IPS-18c (cell line): ENCODE data around the gene LATS2.

Experiments
- H3K4me3 ChIP-seq: 2 replicates; pipeline ENCODE4 v1.7.0; 2013; ENCODE audit warnings: low read depth, mild to moderate bottlenecking, low read length, moderate library complexity; ENCODE audit not compliant: insufficient read depth
- H3K9me3 ChIP-seq: one replicate; pipeline ENCODE4 v1.6.1; 2013; ENCODE audit warnings: mild to moderate bottlenecking, low read length, moderate library complexity; ENCODE audit not compliant: control insufficient read depth, insufficient read depth

The LATS2 gene

DNA sequence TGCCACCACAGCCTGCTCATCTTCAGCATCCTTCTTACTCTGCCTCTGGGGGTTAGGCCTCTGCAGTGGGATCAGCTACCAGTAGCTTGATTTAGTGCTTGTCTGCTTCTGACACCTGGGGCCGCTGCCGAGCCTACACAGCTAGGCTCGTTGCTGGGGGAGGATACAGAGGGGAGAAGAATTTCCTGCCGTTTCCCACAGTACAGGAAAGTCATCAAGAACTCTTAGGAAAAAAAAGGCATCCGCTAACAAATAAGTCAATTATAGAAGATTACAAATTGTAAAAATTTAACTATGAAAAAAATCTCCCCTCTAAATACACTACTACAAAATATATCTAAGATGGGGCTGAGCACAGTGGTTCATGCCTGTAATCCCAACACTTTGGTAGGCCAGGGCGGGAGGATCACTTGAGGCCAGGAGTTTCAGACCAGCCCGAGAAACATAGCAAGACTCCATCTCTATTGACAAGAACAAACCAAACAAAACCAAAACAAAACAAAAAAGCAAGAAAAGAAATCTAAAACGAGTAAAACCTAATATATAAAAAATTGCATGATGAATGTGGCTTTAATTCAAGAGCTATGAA, 26.7 kb downstream of the LATS2 start:
- Histone ChIP-seq H3K4me3 (no peak overlapping the region), H3K9me3 (no peaks in the 10 kb centered on the region)

DNA sequence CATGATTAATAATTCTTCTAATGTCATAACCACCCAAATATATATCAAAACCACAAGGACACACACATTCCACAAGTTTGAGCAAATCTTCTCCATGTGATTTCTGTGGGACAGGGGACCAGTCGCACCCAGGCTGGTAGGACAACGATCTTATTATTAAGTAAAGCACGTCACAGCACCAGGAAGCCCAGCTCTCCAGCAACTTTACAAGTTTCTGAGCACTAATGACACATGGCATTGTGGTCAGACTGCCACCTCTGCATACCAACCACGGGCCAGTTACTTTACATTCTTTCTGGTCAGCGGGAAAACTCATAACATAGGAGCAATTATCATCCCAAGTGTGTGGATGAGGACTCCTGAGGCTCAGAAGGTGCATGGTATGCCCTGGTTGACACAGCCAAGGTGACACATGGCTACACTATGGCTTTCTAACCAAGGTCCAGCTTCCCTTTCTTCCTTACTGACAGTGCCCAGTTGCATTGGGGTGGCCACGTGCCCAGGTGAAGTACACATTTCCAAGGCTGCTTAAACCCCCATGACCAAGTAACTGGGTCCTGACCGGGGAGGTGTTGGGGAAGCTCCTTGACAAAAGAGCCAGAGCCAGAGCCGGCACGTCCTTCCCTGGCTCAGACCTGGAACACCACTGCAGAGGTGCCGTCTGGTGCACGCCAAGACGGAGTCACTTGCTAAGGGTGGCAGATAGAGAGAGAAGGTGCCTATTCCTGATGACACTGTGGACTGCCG, 27.4 kb downstream of the LATS2 start:
- Histone ChIP-seq H3K9me3 (no peaks in the 10 kb centered on the region), H3K4me3 (no peak overlapping the region)

DNA sequence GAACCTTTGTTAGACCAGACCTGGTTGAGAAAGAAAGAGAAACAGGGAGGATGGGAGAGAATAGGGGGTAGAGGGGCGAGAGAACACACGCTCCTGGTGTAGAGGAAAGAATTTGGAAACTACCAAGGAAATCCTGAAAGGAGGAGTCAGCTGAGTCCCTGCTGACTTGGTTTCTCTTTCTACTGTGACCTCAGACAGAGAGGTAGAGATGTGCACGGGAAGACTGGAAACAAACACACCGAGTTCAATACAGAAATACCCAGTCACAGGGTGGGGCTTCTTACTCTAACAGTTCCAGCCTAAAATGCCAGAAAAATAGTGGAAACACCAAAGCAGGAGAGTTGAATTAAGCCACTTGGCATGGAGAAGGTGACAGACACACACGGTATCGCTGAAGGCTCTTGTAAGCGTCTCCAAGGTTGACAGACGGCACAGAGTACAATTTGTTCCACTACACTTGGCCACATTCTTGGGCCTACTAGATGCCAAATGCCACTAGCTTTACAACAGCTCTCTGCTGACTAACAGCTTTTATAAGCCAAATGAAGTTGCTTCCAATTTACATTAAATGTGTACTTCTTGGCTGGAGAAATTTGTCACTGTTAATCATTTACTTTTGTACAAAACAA, 28.1 kb downstream of the LATS2 start:
- H3K4me3 ChIP-seq: no peak overlapping the region
- no peaks in the 10 kb centered on the region for H3K9me3 ChIP-seq

DNA sequence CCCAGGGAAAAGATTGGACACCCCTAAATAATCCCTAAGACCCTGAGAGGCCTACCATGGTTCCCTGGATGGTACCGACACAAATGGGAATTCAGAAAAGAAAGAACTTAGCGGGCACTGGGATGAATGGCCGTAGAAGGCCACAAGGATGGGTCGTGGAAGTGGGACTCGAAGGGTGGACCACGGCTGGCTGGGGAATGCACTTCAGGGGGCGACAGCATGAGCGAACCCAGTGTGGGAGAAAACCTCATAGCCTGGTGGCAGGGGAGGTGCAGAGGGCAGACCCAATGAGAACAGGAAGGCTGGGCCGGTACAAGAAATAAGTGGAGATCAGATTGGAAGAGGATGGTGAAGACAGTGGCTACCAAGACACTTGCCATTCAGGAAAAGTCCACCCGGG, 28.7 kb downstream of the LATS2 start:
- no peaks in the 10 kb centered on the region for H3K9me3 ChIP-seq

DNA sequence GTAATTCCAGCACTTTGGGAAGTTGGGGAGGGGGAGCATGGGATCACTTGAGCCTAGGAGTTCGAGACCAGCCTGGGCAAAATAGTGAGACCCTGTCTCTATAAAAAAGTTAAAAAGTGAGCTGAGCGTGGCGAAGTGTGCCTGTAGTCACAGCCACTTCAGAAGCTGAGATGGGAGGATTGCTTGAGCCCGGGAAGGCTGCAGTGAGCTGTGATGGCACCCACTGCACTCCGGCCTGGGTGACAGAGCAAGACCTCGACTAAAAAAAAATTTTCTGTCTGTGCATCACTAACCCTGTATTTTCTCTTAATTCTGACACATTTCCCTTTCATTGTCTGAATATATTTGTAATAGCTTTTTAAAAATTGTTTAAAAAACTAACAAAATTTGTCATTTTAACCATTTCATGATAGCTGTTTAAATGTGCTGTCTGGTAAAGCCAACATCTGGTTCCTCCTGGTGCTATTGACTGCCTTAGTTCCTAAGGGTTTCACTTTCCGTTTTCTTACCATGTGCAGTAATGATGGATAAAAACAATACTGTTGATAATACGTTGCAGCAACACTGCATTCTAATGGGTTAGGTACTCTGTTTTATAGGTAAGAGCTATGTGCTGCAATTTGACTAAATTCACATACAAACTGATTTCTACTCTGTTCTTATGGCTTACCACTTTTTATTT, 29.7 kb downstream of the LATS2 start:
- Histone ChIP-seq H3K9me3 (no peaks in the 10 kb centered on the region), H3K4me3 (no peak overlapping the region)

More for the DNA sequence above, 28.7 kb downstream of the LATS2 start:
- H3K4me3 ChIP-seq: no peak overlapping the region

DNA sequence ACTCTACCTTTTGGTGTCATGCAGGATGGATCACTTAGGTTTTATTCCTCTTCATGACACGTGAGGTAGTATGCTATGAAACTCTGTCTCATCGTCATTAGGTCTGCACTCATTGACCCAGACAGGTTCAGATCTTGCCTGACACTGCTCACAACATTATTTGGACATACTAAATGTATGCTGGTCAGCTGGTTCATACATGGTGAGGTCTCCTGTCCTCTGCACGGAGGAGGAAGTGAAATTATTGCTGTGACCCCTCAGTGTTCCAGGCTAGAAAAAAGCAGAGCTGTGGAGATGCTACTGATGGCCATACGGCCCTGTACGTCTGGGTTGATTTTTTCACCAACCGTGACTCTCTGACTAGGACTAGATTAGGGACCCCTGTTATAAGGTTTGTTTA, 35.8 kb downstream of the LATS2 start:
- Histone ChIP-seq H3K4me3 (no peak overlapping the region), H3K9me3 (no peaks in the 10 kb centered on the region)

DNA sequence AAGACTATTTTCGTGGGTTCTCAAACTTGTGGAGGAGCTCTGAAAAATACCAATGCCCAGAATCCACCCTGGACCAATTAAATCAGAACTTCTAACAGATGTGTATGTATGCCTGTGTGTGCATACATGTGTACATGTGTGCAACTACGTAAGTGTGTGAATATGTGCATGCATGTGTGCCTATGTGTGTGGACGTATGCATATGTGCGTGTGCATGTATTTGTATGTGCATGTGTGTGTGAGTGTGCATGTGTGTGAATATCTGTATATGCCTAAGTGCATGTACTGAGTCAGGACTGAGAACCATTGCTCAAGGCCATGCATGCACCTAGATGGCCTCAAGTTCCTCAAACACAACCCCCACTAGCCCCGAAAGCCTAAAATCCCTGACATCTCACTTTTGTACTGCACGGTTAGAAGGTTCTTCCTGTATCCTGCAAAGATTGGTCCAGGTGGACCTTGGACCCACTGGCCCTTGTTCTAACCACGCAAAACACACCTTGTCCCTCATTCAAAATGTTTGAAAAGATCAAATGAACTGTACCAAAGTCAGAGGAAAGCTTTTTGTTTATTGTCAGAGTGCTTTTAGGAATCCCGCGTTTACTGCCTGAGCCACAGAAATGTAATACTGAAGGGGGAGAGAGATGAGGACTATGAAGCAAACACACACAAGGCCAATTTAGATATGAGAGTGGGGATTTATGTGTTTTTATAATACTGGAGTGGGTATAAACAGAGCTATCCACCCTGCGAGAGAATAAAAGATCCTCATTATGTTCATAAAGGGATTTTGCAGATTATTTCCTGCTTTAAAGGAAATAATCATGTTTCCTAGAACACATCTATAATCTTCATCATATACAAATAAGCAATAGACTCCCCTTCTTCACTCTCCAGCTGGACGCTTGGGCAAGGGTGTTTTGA, 39.1 kb downstream of the LATS2 start:
- no peak overlapping the region for H3K4me3 ChIP-seq
- H3K9me3 ChIP-seq: no peaks in the 10 kb centered on the region

DNA sequence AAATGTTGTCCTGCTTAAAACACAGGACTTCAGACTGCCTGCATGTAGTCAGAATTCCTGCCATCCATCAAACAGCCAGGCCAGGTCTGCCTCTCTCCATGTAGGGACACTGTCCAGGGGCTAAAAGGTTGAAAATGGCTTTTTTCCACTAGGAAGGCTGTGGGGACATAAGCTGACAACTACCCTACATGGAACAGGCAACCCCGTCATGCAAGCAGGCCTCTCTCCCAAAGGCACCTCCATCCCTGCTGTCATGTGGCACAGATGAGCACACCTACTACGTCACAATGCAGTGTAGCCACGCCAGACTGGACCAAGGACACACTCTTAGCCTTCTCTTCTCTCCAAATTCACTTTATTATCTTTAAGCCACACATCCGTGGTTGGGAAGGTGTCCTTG, 40.8 kb downstream of the LATS2 start:
- H3K9me3 ChIP-seq: no peaks in the 10 kb centered on the region

DNA sequence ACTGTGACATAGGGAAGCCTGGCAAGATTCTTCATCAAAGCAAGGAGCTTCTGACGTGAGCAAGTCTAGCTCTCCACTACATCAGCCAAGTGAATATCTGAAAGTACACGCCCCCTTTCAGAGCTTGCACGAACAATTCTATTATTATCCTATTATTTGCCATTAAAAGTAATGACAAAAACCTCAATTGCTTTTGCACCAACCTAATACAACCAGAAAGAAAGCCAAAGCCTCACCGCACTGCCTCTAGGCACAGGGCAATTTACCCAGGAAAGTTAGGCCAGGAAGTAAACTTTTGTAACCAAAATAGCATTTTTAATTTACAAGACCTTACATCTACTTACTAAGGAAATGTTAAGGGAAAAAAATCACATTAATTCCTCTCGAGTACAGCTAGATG, 41.2 kb downstream of the LATS2 start:
- H3K4me3 ChIP-seq: no peak overlapping the region
- H3K9me3 ChIP-seq: no peaks in the 10 kb centered on the region

More for the DNA sequence above, 40.8 kb downstream of the LATS2 start:
- no peak overlapping the region for H3K4me3 ChIP-seq

DNA sequence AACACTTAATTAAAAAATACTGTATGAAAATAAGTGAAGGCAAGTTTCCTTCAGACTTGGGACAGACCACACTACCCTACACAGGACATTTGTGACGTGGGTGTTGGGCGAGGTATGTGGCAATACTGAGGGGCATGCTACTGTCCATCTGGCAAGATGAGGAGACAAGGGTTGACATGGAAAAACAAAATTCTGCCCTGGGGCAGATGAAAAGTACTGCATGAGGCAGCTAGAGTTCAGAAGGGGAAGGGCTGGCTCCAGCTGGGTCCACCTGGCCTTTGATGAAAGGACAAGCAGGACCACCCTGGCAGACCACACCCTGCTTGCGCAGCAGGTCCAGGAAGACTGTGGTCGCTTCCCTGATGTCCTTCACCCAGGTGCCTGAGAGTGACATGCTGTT, 43.2 kb downstream of the LATS2 start:
- Histone ChIP-seq H3K4me3 (no peak overlapping the region), H3K9me3 (no peaks in the 10 kb centered on the region)

DNA sequence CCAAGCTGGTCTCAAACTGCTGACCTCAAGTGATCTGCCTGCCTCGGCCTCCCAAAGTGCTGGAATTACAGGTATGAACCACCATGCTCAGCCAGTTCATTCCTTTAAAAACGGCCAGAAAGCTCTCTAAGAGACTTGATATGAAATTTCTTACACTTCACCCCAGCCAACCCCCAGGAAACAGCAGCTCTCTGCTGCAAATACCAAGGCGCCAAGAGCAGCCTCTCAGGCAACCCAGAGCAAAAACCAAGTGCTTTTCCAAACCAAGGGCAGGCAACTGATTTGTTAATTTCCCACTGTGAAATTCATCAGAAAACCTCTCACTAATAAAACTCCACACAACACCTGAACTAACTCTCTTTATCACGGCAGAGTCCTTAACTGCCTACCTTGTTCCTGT, 44.9 kb downstream of the LATS2 start:
- Histone ChIP-seq H3K9me3 (no peaks in the 10 kb centered on the region), H3K4me3 (no peak overlapping the region)

DNA sequence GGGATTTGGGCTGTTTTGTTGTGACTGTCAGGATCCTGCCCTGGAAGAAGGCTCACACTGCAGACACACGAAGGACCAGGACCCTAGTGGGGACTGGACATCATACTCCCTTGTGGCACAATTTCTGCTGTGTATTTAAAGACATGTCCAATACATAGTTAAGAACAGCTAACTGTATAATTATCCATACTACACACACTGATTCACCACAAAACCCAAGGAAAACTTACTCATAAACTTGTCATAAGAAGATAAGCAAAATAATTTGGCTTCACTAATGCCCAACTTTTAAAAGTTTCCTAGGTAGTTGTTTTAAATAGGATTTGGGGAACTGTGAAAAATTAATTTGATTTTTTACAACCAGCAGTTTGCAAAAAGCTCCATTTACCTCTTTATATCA, 46.1 kb downstream of the LATS2 start:
- H3K4me3 ChIP-seq: no peak overlapping the region
- no peaks in the 10 kb centered on the region for H3K9me3 ChIP-seq

DNA sequence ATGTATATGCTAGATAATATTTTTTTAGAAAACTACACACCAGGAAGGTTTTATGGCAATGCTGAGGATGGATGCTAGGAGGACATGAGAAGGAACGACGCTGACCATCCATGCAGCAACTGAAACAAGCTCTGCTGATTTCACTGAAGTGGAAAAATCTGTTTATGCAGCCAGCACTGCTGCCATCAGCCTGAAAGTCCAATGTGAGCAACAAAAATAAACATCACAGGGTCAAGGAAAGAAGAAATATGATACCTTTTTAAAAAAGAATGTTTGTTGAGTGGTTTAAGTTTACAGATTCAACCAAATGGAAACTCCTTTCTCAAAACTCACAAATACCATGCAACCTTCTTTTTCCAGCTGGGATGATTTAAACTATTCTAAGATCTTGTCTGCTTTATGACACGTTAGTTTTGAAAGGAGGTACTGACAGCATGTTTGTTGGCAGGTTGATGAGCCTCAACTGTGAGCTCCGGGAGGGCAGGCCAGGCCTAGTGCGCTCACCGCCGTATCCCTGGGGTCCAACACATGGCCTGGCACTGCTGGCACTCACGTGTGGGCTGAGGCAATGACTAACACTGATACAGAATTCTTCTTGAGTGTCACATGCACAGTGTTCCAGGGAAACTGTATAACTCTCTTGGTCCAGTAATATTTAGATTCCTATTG, 46.8 kb downstream of the LATS2 start:
- Histone ChIP-seq H3K4me3 (no peak overlapping the region), H3K9me3 (no peaks in the 10 kb centered on the region)

DNA sequence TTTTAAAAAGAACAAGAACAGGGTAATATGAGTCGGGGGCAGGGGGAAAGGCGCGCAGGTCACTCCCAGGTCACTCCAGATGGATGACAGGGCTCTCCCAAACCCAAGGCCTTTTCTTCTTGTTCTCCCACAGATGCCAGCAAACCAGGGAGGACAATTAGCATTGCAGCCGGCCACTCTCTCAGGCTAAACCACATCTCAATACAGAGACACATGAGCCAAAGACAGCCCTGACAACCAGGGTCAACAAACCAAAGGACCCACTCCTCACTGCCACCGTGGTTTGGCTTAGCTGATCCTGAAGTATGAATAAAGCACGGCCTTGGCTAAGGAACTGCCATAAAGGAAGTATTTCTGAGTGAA, 47.3 kb downstream of the LATS2 start:
- no peak overlapping the region for H3K4me3 ChIP-seq

DNA sequence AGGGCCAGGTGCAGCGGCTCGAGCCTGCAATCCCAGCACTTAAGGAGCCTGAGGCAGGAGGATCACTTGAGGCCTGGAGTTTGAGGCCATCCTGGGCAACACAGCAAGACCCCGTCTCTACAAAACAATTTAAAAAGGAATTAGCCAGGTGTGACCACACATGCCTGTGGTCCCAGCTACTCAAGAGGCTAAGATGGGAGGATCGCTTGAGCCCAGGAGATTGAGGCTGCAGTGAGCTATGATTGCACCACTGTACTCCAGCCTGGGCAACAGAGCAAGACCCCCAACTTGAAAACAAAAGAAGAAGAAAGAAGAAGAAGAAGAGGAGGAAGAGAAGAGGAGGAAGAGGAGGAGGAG, 47.7 kb downstream of the LATS2 start:
- no peaks in the 10 kb centered on the region for H3K9me3 ChIP-seq
- no peak overlapping the region for H3K4me3 ChIP-seq

More for the DNA sequence above, 47.3 kb downstream of the LATS2 start:
- no peaks in the 10 kb centered on the region for H3K9me3 ChIP-seq

DNA sequence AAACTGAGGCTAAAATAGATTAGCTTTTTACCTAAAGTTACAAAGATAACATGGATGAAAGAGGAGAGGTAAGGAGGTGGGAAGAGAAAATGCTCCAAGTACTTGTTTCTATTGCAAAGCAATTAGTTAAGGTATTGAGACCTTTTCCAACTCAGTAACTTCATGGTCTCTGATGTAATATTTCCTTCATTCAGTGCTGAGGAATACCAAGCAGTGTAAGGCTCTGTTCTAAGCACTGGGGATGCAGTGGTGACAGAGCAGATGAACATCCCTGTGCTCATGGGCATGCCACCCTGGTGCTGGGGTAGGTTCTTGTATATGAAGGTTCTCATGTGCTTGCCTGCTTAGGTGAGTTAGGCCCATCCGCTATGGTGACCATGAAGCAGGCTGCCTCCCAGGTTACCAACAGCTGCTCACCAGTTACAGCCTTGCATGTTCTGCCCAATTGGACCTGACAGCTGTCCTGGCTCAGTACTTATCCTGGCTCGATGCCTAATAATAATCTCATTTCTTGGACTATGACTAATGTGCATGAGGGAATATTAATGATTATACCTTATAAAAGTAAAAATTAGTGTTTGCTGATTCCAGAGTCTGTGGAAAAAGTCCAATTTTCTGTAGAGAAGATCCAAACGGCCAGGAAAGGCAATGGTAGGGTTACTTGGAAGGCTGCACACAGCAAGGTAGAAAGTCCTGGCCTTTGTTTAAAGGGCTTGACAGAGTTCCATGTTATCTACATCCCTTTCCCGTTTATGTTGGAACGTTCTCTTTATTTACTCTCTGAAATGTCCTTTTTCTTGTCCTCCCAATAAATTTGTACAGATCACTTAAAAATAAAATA, 48.3 kb downstream of the LATS2 start:
- Histone ChIP-seq H3K4me3 (no peak overlapping the region), H3K9me3 (no peaks in the 10 kb centered on the region)
